HG03439 (cell line): ENCODE data around the gene CD320.

Experiments
- ATAC-seq: cut with Tn5 transposase; IDR thresholded peaks from one replicate; pipeline ENCODE4 v1.9.1; 2021; ENCODE audit warnings: mild to moderate bottlenecking, moderate library complexity; ENCODE audit not compliant: unreplicated experiment

The CD320 gene

GRCh38 chr19:8255426-8256125 is 52.6 kb downstream of the CD320 start:
- no peak for ATAC-seq

DNA sequence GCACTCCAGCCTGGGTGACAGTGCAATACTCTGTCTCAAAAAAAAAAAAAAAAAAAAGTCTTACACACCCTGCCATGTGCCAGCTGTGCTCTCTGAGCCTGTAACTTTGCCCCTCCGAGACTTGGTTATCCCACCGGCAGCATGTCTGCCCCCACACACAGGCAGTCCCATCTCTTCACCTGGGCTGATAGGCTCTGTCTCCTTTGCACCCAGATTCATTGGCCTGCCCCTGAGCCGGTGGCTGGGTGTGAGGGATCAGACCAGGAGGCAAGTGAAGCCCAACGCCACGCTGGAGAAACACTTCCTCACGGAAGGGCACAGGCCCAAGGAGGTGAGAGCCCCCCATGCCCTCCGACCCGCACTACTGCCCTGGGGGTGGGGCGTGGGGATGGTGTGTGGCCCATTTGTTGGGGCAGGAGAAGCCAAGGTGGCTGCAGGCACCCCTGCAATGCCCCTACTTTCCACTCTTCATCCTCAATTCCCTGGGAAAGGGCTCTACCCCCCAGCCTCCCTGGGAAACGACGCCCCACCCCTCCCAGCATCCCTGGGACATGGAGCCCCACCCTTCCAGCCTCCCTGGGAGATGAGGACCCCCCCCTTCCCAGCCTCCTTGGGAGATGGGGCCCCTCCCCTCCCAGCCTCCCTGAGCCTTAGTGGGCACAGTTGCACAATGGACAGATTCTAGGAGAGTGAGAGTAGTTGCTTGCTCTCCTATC is 53.7 kb downstream of the CD320 start:
- ATAC-seq = no peak

- no peak for ATAC-seq
Observed at GRCh38 chr19:8253678-8254077, 54.5 kb downstream of the CD320 start.

DNA sequence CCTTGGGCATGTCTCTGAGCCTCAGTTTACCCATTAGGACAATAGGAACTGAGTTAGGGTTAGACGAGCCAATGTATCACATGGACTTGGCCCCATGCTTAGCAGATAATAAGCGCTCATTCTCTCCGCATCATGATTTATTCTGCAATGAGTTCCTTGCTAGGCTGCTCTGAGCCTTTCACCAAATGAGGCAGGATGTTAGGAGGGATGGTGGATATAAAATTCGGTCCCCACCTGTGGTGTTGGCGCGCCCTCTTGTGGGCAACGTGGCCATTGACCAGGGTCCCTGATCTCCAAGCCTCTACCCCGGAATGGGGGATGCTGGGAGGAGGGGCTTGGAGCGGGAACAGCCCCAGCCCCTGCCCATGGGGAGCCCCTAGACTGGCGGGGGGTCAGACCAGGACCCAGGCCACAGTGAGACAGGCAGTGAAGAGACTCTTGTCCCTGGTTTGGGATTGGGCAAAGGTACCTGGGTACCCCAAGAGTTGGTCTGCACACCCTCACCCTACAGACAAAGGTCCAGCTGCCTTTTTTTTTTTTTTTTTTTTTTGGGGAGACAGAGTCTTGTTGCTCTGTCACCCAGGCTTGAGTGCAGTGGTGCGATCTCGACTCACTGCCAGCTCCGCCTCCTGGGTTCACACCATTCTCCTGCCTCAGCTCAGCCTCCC is 55.1 kb downstream of the CD320 start:
- no peak for ATAC-seq
